Measurements from ENCODE around the gene BCAS1.

BCAS1 gene

GRCh38 chr20:53960579-53961272 lies 109.7 kb downstream of the BCAS1 start:
- DNase-seq, result no peak

GRCh38 chr20:53959911-53960578 lies 110.3 kb downstream of the BCAS1 start:
- DNase-seq, result no peak

- DNase-seq, result no peak
Measured at GRCh38 chr20:53958260-53958659, 112.1 kb downstream of the BCAS1 start.

- DNase-seq, result no peak
Measured at GRCh38 chr20:53957451-53958172, 112.8 kb downstream of the BCAS1 start.

GRCh38 chr20:53956013-53956715 lies 114.2 kb downstream of the BCAS1 start:
- no peak for DNase-seq

DNA sequence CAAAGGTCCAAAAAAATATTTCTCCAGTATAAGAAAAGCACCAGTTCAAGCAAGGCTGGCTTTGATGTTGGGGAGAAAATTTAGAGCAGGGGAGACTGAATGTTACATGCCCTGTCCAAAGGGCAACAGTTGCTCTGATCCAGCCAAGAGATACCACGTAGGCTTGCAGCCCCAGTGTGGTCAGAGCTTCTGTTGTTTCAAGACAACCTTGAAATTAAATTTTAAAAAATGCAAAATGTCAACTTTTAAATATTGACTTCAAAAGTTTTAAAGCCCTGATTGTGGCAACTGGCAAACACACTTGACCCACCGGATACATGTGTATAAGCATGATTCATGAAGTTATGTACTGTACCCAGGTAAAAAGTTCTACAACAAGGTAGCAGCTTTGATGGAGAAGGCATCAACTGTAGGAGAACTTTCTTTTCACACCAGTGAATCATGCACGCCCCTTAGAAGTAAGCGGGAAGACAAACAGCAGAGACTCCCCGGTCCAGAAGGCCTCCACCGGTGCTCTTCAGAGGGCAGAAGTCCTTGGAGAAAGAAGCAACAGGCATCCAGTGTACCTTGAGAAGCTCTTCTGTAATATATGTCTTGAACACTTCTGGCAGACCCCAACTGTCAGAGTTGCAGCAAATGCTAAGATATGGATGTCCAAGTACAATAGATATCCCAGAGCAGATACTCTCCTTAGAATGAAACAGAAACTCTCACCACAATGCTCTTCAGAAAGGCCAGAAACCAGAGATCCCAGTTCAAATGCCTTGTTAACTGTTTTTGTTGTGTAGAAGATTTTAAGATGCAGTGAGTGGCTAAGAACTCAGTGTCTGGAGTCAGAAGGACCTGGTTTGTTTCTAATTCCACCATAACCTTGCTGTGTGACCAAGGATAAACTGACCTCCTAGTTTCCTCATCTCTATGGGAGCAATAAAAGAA lies 115.4 kb downstream of the BCAS1 start:
- DNase-seq, result no peak

- DNase-seq, result no peak
Measured at GRCh38 chr20:53952528-53953096, 117.8 kb downstream of the BCAS1 start.

GRCh38 chr20:53950578-53950977 lies 119.8 kb downstream of the BCAS1 start:
- DNase-seq, result no peak

- DNase-seq, result no peak
Measured at GRCh38 chr20:53950031-53950430, 120.4 kb downstream of the BCAS1 start.

DNA sequence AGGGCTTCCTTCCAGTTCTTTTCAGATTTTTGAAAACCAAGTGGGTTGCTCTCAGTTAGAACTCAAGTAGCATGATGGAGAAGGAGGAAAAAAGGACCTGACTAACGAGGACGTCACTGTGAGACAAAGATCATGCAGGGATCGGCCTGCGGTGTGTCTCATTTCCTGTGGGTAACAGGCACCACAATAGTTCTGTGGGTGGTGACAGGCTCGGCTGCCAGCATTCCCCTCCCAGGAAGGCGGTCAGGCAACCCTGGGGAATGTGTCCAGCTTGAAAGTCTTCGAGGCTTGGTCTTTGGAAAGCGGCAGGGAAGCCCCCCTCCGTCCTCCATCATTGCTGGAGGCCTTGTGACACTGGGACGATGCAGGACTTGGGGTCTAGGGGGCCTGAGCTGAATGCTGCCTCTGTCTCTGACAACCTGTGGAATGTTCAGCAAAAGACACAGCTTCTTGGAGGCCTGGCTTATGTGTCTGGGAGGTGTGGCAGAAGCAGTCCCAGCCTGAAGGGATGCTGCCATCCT lies 121.0 kb downstream of the BCAS1 start:
- DNase-seq, result no peak

GRCh38 chr20:53948383-53949318 lies 121.7 kb downstream of the BCAS1 start:
- no peak for DNase-seq

GRCh38 chr20:53947501-53948195 lies 122.7 kb downstream of the BCAS1 start:
- no peak for DNase-seq

GRCh38 chr20:53946106-53946505 lies 124.3 kb downstream of the BCAS1 start:
- DNase-seq, result no peak

- no peak for DNase-seq
Measured at GRCh38 chr20:53945478-53945877, 124.9 kb downstream of the BCAS1 start.

DNA sequence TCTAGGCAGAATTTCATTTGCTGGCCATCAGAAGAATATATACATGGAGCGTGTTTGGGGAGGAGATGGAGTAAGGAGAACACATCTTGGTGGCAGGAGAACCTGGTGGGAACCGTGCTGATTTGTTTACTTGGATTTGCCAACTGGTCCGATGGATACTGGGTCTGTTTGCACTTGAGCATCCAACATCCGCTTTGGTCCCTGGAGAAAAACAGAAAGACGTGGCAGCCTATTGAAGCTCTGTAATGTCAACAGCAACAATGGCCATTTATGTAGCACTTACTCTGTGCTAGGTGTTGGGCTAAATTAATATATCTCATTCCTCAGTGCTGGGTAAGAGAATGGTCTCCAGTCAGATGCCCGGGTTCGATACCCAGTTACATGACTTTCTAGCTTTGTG lies 125.6 kb downstream of the BCAS1 start:
- no peak for DNase-seq

DNA sequence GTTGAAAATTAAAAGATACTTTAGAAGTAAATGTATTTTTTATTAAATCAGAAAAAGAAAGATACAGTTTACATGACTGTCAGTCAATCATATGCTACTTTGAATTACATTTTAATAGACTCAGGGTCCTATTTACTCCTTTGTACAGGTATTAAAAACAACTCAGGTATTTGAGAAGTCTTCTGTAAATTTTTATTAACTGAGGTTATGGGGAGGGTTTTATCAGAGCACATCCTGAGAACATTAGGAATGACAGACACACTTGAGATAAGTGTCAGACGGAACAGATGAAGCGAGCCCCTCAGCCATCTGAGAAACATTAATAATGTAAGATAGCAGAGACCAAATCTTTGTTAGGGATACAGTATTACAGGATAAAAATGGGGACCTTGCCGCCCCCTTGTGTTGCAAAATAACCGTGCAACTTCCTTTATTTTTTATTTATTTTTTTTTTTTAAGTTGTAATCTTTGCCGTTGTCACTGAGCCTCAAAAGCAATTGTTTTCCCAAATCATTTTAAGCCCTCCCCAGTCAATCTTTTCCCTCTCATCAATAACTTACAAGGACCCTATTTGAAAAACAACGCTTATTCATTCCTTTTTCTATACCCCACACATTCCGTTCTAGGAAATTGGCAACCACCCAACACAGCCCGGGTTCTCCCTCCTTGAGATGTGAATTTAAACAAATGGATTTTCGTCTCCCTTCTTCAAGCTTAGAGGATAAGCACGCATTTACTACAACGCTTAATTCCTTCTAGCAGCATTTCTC lies 126.7 kb downstream of the BCAS1 start:
- peak; percentile 57 for DNase-seq

- no peak for DNase-seq
Measured at GRCh38 chr20:53942973-53943372, 127.4 kb downstream of the BCAS1 start.

- DNase-seq, result no peak
Measured at GRCh38 chr20:53942472-53942816, 128.0 kb downstream of the BCAS1 start.

Measured in right kidney (tissue), 1 donor.